GM21786 (cell line): ENCODE data around the gene CFAP69.

ENCODE experiments used
- ATAC-seq: cut with Tn5 transposase; IDR thresholded peaks from one replicate; pipeline ENCODE4 v1.9.1; 2021; ENCODE audit not compliant: unreplicated experiment

Gene CFAP69

DNA sequence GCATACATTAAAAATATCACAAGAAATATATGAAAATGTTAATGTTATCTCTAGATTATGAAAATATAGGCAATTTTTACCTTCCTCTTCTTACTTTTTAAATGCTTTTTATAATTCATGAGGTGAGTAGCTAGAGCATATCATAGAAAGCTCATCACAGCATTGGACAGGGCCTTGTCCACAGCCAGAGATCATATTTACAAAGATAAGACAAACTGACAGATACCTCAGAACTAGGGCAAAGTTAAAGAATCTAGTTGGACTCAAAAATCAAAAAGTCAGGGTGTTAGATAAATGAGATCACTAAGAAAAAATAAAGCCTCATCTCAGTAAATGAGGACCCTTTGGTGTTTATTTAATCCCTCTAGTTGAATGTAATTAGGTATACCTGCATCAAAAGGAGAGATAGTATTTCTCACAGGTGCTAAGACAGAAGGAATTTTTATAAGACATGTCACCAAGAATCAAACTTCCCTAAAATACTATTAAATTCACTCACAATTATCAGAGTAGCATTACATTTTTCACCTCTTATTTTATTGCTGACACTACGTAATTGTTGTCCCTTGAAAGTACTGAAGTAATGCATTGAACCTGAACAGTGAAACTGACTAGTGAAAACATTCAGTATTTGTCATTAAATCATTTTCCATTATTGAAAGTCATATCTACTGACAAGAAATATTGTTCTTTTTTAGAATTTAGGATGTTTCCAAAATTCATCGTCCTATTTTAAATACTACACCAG, 25.6 kb downstream of the CFAP69 start:
- no peak for ATAC-seq

DNA sequence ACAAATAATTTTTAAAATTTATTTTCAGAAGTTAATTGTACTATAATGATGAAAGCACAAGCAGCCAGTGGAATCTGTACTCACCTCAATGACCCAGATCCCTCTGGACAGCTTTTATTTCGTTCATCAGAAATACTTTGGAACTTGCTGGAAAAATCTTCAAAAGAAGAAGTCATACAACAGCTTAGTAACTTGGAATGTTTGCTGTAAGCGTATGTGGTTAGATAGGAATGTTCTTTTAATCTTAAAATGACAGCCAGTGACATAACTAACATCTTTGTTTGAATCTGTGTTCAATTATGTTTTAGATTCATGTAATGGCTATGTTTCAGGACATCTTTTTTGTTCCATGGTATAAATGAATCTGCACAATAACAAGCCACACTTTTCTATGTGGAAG, 26.8 kb downstream of the CFAP69 start:
- ATAC-seq: no peak

- ATAC-seq: no peak
These were observed 27.3 kb downstream of the CFAP69 start for GRCh38 chr7:90272242-90272641.

DNA sequence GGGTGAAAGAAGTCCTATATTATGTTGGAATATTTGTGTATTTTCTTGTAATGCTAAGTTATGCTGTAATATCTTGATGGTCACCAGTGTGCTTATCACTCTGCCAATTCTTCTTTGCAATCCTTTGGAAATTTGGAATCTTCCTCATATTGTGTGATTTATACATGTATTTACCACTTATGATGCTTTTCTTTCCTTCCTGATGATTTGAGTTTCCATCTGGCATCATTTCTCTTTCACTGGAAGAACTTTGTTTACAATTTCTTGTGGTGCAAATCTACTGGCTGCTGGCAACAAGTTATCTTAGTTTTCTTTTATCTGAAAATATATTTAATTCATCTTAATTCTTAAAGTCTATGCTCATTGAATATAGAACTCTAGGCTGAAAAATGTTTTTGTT, 29.2 kb downstream of the CFAP69 start:
- ATAC-seq: no peak

GRCh38 chr7:90276033-90276728, 31.2 kb downstream of the CFAP69 start:
- no peak for ATAC-seq

DNA sequence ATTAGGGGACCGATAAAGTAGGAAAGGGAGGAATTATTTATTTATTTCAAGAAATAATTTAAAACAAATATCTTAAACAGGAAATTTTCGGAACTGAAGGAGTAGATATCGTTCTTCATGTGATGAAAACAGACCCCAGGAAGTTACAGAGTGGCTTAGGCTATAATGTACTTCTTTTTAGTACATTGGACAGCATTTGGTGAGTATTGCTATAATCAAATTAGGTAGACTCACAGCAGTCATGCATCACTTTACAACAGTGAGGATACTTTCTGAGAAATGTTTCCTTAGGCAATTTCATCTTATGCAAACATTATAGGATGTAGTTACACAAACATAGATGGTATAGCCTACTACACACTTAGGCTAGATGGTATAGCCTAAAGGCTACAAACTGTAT, 43.2 kb downstream of the CFAP69 start:
- ATAC-seq: no peak

GRCh38 chr7:90290244-90291113, 45.5 kb downstream of the CFAP69 start:
- no peak for ATAC-seq

DNA sequence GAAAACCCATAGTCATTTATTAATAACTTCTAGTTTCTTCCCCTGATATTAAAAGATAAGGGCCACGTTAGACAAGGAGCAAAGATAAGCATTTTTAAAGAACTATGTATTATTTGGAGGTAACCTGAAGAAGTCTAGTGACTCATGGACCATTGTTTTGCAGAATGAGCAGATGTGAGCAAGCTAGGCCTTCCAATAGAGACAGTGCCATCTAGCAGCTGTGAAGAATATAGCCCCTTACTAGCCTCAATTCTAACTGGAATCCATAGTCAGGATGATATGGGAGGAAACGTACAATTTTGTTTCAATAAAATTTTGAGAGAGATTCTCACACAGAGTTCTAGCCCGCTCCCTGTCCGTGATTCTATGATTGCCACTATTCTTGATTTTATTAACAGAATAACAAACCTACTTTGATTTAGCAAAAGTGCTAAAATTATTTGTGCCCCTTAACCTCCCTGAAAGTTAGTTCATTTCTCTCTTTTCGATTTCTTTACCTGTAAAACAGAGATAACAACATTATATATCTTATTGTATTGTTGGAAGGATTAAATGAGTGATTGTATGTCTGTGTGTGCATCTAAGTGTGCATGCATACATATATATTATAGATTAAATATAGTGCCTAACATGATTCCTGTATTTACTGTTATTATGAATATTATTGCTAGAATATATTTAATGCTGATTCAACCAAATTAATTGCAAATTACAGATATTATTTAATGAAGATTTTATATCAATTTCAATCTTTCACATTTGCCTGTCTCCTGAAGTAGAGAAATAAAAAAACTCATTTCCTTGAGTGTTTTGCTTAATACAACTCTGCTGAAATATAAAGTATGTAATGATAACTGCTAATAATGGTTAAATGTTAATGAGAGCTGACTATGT, 53.4 kb downstream of the CFAP69 start:
- ATAC-seq: peak; percentile 98

DNA sequence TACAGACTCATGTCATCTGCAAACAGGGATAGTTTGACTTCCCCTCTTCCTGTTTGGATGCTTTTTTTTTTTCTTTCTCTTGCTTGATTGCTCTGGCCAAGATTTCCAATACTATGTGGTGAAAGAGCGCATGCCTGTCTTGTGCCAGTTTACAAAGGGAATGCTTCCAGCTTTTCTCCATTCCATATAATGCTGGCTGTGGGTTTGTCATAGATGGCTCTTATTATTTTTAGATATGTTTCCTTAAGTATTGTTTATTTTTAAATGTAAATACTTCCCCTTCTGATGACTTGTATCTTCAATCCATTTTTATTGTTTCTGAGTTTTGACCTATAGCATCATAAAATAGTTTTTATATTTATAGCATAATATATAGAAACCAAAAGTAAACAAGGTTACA, 58.3 kb downstream of the CFAP69 start:
- no peak for ATAC-seq

GRCh38 chr7:90309872-90310271, 64.9 kb downstream of the CFAP69 start:
- no peak for ATAC-seq

- no peak for ATAC-seq
These were observed 66.2 kb downstream of the CFAP69 start for GRCh38 chr7:90311175-90311574.

GRCh38 chr7:90312745-90313144, 67.8 kb downstream of the CFAP69 start:
- ATAC-seq: no peak

- no peak for ATAC-seq
These were observed 68.9 kb downstream of the CFAP69 start for GRCh38 chr7:90313907-90314306.

- no peak for ATAC-seq
These were observed 75.0 kb downstream of the CFAP69 start for GRCh38 chr7:90320014-90320413.

DNA sequence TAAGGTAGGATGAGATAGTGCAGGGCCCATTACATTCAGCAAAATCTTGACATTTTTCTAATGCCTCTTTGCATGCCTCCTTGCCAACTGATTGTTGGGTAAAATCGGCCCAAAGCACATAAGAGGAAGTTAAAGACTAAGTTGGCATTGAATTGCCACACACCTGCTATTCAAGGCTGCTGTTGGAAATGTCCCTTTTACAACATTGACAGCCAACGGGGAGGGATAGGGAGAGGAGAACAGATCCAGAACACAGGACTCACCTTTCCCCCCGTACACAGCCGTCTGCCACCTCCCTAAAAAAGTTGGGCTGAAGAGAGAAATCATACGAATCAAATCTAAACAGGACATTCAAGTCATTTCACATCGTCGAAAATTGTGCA, 75.4 kb downstream of the CFAP69 start:
- no peak for ATAC-seq

DNA sequence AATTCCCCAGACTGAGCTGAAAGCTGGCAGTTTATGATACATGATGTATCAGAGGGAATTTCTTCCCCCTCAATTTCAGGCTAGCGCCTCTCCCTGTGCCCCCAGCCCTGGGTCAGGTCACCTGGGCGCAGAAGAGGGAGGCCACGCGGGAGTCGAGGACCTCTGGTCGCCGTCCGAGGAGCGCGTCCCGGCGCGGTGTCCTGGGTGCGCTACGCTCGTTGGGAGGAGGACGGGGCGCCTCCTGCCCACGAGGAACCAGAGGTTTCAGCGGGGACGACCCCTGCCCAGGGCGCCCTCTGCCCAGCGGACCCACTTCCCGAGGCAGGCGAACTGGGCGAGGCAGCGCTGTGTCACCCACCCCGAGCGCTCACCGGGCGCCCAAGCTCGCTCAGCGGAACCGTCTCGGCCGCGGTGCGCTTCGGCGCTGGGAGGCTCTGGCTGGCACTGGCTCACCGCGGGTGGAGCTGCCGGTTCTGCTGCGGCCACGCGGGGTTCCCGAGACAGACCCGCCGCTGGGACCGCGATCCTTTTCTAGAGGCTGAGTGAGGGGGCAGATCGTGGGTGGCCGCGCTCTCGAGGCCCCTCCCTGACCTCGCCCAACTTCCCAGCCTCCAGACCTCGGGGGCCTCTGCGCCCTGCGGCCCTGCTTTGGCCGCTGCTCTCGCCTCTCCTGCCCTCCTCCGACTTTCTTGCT, 76.0 kb downstream of the CFAP69 start, which contains the start of gene FAM237B:
Gene FAM237B (minus strand): TSS at position 504 of the 694 bp plus-strand sequence. CDS start 1,556 bp downstream, outside the sequence.
- no peak for ATAC-seq

- no peak for ATAC-seq
These were observed 77.9 kb downstream of the CFAP69 start for GRCh38 chr7:90322837-90323236.

GRCh38 chr7:90326500-90326899, 81.5 kb downstream of the CFAP69 start:
- no peak for ATAC-seq

- no peak for ATAC-seq
These were observed 89.3 kb downstream of the CFAP69 start for GRCh38 chr7:90334193-90334843.
